Globus pallidus (tissue), 1 donor: ENCODE results near the gene ULBP2.
"Not testable (repeated sequence)": the region's sequence is repeated elsewhere in the genome, so short reads cannot be mapped to it uniquely, and the experiment has no call there.

Experiments used
- DNase-seq: peaks from one replicate; pipeline ENCODE4 v3.0.0-alpha.2; 2015; ENCODE audit warnings: low spot score

ULBP2 gene

GRCh38 chr6:149927025-149927424, 14.8 kb upstream of the ULBP2 start:
- not testable (repeated sequence) for DNase-seq

DNA sequence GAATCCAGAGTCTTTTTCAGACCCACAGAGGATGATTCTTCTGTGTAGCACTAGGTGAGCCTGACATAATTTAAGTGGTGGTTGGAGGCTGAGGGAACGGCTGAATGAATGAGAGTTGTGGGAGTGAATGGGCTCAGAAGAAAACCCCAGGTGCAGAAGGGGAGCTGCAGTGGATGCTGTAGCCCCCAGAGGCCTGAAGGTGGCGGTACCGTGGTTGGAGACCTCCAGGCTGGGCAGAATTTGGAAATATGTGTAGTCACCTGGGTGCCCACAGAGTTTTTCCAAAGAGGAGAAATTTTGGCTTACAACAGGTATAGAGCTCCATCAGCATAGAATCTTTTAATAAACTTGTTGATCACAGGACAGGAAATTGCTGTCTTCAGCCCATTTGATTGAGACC, 12.4 kb upstream of the ULBP2 start:
- DNase-seq: no peak

GRCh38 chr6:149931501-149931900, 10.3 kb upstream of the ULBP2 start:
- DNase-seq: no peak

DNA sequence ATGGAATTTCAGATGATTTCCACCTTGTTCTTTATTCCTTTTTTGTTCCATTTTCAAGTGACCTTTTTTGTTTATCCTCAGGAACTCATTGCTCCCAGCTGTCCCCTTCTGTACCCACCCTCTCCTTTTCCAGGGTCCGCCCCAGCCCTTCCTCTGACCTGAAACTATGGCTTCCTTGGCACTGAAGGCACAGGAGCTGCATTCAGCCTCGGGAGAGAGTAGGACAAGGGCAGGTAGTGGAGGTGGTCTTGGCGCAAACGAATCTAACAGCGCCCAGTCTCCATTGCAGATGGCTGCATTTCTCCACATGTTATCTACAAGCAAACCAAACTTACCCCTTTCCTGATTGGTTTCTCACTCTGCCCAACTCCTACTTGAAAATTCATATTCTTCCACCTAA, 8.8 kb upstream of the ULBP2 start:
- DNase-seq: no peak

DNA sequence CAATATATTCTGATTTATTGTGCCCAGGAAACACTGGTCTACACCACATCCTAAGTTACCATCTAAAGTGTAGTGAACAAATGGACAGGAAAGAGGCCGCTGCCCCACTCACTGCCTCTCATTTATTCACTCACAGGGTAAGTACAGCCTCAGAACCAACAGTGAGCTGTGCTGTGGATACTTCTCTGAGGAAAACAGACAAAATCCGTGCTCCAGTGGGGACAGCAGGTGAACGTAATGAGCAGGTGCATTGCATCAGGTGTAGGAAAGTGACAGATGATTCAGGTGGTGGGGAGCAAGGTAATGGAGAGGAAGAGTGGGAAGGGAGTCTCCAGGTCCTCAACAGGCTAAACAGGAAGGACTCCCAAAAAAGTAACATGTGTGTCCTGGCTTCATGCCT, 8.4 kb upstream of the ULBP2 start:
- DNase-seq: no peak

DNA sequence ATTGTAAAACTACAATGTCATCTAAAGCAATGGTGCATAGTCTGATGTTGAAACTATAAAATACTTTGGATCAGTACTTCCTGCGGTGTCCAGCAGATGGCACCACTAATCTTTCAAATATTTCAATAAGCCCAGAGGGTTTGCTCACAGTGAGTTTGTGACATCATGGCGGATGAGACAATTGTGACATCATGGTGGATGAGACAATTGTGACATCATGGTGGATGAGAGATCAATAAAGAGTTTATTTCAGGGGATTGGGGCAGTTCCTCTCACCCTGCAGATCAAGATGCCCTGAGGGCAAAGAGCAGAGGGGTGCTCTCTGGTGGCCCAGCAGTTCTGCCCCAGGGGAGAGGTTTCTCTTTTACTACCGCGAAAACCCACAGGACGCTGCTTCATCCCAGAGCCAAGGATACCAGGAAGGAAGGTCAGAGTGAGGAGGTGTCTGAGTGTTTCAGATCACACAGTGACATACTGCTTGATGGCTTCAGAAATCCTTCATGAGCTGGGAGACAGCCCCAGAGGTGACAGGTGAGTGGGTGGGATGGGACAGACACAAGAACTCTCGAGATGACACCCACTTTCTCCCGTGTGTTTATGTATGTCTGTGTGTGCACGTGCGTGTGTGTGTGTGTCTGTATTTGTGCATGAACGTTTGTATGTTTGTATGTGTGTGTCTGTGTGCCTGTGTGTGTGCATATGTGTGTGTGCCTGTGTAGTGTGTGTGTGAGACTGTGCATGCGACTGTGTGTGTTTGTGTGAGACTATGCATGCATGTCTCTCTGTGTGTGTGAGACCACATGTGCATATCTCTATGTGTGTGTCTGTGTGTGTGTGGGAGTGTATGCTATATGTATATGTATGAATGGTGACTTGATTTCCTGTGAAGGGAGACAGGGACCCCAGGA, 7.3 kb upstream of the ULBP2 start:
- peak; percentile 54 for DNase-seq

- DNase-seq: no peak
Observed at GRCh38 chr6:149935246-149935645, 6.6 kb upstream of the ULBP2 start.

DNA sequence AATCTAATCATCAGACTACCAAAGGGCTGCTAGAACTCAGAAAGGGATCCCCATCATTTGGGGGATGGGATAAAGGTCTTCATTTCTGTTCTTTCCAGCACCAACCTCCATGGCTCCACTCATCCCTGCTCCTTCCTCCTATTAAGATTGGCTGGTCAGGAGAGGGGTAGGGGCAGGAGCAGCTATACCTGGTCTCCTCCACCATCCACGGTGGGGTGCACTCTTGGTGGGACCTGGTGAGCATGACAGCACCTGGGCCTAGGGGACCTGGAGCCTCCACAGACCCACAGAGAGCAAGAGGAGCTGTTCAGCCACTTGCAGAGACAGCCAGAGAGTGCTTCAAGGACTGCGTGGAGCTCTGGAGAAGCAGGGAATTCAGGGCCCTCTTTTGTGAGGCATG, 6.1 kb upstream of the ULBP2 start:
- no peak for DNase-seq

- no peak for DNase-seq
Observed at GRCh38 chr6:149936743-149937142, 5.1 kb upstream of the ULBP2 start.

- not testable (repeated sequence) for DNase-seq
Observed at GRCh38 chr6:149938013-149938570, 3.7 kb upstream of the ULBP2 start.

DNA sequence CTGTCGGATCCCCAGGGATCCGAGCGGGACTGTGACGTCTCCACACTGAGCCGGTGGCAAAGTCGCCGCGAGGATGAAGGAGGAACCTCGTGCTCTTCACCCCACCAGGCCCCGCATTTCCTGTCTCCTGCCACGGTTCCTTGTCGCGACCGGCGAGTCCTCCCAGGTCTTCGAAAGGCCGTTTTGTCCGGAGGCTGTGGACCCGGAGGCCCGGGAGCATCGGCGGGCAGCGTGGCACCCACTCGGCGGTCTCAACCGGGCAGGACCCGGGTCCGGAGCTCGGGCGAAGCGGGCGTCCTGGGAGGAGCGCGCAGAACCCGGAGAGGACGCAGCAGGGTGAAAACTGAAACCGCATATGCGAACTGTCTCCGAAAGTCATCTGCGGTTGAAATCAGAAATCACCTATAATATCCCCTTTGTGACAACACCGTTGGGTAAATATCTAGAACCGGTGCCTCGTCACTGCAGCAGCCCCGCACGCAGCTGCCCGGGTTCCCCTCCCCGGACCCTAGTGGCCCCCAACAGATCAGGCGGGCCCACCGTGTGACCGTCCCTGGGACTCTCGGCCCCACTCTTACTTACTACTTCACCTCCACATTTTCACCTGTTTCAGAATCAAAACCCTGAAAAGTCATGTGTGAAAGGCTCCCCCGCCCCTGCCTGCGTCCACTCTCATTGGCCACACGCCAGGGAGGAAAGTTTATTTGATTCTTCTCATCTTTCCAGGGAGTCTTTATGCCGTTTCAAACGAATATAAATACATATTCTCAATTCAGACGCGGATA, 3.1 kb upstream of the ULBP2 start:
- no peak for DNase-seq

DNA sequence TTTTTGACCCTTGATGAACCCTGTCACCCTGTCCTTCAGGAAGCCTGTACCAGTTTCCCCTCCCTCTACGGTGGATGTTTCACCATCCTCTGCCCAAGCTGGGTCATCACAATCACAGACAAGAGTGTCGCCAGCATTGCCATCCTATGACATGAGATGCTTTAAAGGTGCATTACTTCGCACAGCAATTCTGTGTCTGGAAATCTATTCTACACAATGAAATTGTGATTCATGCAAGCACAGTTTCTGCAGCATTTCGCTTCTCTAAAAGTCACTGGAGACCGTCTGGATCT, 2.5 kb upstream of the ULBP2 start:
- no peak for DNase-seq

DNA sequence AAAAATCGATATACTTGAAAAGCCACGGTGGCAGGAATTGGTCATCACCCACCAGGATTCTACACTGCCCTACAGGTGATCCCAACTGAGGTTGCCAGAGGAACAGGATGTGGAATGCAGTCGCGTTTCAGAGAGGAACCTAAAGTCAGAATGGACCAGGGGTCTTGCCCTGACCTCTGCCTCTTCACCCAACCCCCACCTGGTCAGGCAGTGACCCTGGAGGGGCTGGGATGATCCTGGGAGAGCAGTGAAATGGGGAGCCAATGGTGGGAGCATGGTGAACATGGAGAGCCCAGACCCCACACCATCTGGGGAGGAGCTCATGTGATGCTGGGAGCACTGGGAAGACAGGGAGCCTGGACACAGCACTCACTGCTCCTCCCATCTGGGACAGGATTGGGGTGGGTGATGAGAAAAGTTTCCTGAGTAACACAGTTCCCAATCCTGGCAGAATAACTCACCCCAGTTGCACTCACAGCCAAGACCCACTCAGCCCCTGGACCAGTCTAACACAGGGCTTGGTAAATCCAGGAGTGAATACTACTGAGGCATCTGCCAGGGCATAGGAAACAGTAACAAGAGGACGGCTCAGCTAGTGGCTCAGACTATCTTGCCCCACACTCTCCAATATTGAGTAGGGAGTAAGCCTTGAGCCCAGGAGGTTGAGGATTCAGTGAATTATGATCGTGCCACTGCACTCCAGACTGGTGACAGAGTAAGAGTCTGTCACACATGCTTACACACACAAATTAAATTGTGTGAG, 1.7 kb upstream of the ULBP2 start:
- DNase-seq: no peak

DNA sequence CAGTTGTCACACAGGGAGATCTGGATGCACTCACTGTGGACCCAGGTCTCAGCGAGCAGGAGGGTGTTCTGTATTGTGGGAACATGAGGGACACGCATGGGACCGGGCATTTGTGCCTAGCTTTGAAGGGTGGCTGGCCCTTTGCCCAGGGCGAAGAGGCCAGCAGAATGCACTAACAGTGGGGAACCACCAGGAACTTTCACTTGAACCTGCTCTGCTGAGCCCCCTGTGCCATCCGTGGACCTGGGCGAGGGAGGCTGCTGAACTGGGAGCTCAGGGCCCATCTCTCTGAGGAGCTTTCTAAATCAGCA, 1.2 kb upstream of the ULBP2 start:
- DNase-seq: no peak

- DNase-seq: no peak
Observed at GRCh38 chr6:149942461-149942829, 631 bp downstream of the ULBP2 start.

DNA sequence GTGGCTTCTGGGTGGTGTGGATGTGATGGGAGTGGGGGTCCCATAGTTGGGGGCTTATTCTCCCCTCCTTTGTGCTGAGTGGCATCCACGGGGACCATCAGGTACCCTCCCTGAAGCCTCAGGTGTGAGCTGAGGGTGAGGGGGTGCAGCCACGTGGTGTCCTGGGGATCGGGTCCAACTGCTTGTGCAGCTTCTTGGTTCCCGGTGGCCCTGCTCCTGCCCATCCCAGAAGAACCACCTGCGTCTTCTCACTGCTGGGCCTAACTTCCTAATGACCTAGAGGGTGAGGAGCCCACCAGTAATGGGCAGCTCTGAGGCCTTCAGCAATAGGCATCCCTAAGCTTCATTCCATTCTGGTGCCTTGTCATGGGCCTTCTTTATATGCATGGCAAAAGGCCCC, 1.5 kb downstream of the ULBP2 start:
- DNase-seq: not testable (repeated sequence)

DNA sequence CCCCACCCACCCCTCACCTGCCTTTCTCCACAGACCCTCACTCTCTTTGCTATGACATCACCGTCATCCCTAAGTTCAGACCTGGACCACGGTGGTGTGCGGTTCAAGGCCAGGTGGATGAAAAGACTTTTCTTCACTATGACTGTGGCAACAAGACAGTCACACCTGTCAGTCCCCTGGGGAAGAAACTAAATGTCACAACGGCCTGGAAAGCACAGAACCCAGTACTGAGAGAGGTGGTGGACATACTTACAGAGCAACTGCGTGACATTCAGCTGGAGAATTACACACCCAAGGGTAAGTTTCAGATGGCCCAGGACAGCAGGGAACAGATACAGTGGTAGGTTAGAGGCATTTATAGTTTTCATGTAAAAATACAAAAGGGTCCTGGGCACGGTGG, 3.5 kb downstream of the ULBP2 start:
- DNase-seq: not testable (repeated sequence)

DNA sequence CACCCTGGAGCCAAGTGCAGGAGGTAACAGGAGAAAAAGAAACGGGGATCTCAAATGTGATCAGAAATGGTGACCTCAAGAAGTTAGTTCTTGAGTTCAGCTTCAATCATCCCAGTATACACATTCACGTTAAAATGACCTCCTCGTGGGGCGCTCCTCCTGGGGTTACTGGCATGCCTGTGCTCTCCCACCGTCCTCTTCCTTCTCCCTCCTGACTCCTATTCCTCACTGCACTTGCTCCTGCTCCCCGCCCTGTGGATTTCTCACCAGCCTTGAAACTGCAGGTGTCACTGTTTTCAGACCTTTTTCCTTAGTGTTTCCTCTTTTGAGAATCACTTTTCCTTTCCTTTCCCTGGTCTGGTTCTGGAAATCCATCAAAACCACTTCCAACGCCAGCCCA, 4.8 kb downstream of the ULBP2 start:
- DNase-seq: not testable (repeated sequence)

DNA sequence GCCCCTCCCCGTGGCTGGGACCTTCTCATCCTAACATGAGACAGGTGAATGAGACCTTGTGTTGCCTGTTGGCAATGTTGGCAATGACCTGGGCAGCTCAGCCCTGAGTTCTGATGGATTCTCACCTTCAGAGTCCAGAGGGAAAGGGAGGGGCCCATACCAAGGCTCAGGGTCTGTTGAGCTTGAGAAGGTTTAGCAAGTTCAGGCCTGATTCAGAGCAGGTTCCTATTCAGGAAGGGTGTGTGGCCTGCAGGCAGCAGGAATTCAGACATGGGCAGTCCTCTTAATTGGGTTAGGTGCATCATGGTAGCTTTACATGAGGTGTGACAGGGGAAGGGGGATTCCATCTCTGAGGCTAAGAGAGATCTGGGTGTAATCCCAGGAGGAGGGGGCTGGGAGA, 5.7 kb downstream of the ULBP2 start:
- not testable (repeated sequence) for DNase-seq

GRCh38 chr6:149948011-149948410, 6.2 kb downstream of the ULBP2 start:
- no peak for DNase-seq

DNA sequence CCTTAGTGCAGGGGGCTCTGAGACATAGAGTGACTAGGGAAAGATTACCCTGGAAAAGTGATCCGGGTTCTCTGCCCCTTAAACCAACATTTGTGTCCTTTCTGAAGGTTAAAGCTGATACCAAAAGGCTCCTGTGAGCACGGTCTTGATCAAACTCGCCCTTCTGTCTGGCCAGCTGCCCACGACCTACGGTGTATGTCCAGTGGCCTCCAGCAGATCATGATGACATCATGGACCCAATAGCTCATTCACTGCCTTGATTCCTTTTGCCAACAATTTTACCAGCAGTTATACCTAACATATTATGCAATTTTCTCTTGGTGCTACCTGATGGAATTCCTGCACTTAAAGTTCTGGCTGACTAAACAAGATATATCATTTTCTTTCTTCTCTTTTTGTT, 6.8 kb downstream of the ULBP2 start:
- no peak for DNase-seq

DNA sequence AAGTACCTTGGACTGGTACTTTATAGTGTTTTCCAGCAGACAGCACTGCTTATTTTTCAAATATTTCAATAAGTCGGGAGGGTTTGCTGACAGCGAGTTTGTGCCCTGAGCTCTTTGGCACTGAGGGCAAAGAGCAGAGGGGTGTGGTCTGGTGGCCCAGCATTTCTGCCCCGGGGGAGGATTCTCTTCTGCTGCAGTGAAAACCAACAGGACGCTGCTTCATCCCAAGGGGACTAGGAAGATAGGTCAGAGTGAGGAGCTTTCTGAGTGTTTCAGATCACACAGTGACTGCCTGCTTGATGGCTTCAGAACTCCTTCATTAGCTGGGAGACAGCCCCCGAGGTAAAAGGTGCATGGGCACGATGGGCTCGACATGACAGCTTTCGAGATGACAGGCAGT, 8.6 kb downstream of the ULBP2 start:
- no peak for DNase-seq

GRCh38 chr6:149951096-149951495, 9.3 kb downstream of the ULBP2 start:
- no peak for DNase-seq
